HG02973 (cell line): ENCODE measurements around the gene KLHL15.
"Not testable (repeated sequence)": the region's sequence is repeated elsewhere in the genome, so short reads cannot be mapped to it uniquely, and the experiment has no call there.

Source experiments
- ATAC-seq: cut with Tn5 transposase; IDR thresholded peaks from one replicate; pipeline ENCODE4 v1.9.1; 2021; ENCODE audit warnings: moderate library complexity; ENCODE audit not compliant: unreplicated experiment

KLHL15 gene, protein sequence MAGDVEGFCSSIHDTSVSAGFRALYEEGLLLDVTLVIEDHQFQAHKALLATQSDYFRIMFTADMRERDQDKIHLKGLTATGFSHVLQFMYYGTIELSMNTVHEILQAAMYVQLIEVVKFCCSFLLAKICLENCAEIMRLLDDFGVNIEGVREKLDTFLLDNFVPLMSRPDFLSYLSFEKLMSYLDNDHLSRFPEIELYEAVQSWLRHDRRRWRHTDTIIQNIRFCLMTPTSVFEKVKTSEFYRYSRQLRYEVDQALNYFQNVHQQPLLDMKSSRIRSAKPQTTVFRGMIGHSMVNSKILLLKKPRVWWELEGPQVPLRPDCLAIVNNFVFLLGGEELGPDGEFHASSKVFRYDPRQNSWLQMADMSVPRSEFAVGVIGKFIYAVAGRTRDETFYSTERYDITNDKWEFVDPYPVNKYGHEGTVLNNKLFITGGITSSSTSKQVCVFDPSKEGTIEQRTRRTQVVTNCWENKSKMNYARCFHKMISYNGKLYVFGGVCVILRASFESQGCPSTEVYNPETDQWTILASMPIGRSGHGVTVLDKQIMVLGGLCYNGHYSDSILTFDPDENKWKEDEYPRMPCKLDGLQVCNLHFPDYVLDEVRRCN

GRCh38 chrX:24027086-24027485 lies at the start of gene KLHL15:
Gene KLHL15 (minus strand): TSS chrX:24027186. CDS start chrX:24006693, 20,493 bp downstream.
- ATAC-seq: no peak

DNA sequence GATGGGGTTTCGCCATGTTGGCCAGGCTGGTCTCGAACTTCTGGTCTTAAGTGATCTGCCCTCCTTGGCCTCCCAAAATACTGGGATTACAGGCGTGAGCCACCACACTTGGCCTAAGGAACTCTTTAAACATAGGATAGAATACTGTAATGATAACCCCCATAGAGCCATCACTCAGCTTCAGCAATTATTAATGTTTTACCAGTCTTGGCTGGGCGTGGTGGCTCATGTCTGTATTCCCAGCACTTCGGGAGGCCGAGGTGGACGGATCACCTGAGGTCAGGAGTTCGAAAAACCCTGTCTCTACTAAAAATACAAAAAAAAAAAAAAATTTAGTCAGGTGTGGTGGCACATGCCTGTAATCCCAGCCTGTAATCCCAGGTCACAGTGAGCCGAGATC lies 42.9 kb upstream of the KLHL15 start:
- ATAC-seq: no peak

- ATAC-seq: no peak
Observed at GRCh38 chrX:24063488-24063887, 36.5 kb upstream of the KLHL15 start.

DNA sequence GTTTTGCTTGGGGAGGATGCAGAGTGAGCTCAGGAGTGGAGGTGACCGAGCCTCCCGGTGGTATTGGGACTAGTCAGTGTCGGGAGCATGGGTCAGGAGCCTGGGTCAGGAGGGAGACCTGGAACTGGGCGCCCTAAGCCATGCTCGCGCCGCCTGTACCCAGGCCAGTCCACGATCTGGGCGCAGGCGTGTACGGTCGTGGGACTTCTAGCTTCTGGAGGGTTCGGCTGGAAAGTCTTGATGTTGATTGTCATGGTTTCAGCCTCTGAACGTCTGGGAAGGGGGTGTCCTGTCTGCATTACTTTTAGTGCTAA lies 28.0 kb upstream of the KLHL15 start:
- peak; percentile 10 for ATAC-seq

- peak; percentile 93 for ATAC-seq
Observed at GRCh38 chrX:24054182-24055042, 27.4 kb upstream of the KLHL15 start, which contains the start of gene EIF2S3. Gene EIF2S3 (plus strand): TSS chrX:24054956. CDS start chrX:24054969, 13 bp downstream.

GRCh38 chrX:24050522-24051318 lies 23.7 kb upstream of the KLHL15 start:
- ATAC-seq: not testable (repeated sequence)

GRCh38 chrX:24049643-24050042 lies 22.7 kb upstream of the KLHL15 start:
- not testable (repeated sequence) for ATAC-seq

- not testable (repeated sequence) for ATAC-seq
Observed at GRCh38 chrX:24046060-24046459, 19.1 kb upstream of the KLHL15 start.

DNA sequence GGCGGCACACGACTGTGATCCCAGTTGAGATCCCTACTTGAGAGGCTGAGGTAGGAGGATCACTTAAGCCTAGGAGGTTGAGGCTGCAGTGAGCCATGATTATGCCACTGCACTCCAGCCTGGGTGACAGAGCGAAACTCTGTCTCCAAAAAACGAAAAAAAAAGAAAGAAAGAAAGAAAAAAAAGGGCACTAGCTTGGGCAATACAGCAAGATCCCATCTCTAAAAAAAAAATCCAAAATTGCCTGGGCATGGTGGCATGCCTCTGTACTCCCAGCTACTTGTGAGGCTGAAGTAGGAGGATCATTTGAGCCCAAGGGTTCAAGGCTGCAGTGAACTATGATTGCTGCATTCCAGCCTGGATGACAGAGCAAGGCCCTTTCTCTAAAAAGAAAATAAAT lies 10.7 kb upstream of the KLHL15 start:
- no peak for ATAC-seq

DNA sequence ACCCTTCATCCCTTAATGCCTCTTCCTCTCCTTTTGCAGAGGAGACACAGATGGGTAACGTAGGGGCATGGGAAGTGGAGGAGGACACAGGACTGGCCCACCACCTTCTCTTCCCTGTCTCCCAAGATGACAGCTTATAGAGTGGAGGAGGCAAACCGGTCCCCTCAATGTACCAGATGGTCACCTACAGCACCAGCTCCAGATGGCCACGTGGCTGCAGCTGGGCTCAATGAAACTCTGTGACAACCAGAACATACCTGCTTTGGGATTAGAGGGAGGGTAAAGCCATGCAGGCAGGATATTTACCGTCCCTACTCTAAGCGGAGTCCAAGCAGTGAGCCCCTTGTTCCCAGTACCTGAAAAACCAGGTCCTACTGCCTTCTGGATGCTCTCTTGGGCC lies 7.5 kb upstream of the KLHL15 start:
- no peak for ATAC-seq

DNA sequence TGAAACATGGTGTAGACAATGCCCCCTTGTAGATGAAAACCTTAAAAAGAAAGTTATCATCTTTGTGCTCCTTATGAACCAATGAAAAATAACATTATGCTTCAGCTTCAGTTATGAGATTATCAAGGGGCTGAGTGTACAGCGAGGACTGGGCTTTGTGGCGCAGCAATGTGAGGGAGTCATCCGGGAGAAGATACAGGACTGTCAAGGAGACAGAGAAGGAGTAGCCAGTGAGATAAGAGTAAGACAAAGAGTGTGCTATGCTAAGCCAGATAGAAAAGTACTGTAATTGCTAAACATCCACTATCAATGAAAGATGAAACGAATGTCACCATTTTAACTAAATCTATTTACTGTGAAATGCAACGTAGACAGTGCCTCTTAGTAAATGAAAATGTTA lies 3.6 kb upstream of the KLHL15 start:
- ATAC-seq: no peak

DNA sequence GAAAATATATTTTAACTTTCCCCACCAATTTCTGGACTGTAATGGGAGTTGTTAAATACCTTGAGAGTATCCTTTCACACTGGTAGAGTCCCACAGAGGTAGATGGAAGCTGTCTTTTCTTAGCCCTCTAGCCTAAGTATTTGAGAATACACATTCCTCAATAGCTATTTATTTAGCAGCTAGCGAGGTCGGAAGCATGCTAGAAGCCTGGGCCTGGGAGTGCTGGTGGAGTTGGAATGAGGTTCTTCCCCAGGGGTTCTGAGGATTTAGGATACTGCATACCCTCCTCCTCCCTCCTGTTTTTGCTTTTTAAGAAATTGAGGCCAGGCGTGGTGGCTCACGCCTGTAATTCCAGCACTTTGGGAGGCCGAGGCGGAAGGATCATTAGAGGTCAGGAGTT lies 999 bp upstream of the KLHL15 start:
- no peak for ATAC-seq

- no peak for ATAC-seq
Observed at GRCh38 chrX:24026432-24026831, 554 bp downstream of the KLHL15 start.

DNA sequence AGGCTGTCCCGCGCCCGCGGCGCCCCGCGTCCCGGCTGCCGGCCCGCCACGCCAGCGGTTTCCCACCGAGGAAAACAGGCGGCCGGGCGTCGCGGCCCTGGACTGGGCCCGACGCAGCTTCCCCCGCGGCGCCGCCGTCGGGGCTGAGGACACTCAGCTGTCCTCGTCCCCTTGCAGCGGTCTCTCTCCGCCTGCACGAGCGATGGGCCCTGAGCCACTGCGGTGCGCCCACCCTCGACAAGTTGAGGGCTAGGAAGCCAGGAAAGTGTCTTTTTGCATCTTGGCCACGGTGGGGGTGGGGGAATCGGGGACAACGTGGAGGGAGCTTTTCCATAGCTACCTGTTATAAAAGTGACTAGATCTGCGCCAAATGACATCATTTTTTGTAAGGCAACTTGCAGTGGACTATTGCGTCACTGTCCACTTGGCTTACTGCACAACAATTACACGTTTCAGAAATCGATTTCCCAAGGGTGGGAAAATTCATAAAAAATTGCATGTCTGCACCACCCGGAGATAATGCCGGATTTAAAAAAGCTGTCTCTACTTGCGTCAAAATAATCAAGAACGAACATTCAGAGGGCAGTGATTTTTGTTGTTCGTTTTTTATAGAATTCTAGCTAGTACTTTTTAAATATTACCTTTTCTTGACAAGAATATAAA lies 1.1 kb downstream of the KLHL15 start:
- ATAC-seq: peak; percentile 22

DNA sequence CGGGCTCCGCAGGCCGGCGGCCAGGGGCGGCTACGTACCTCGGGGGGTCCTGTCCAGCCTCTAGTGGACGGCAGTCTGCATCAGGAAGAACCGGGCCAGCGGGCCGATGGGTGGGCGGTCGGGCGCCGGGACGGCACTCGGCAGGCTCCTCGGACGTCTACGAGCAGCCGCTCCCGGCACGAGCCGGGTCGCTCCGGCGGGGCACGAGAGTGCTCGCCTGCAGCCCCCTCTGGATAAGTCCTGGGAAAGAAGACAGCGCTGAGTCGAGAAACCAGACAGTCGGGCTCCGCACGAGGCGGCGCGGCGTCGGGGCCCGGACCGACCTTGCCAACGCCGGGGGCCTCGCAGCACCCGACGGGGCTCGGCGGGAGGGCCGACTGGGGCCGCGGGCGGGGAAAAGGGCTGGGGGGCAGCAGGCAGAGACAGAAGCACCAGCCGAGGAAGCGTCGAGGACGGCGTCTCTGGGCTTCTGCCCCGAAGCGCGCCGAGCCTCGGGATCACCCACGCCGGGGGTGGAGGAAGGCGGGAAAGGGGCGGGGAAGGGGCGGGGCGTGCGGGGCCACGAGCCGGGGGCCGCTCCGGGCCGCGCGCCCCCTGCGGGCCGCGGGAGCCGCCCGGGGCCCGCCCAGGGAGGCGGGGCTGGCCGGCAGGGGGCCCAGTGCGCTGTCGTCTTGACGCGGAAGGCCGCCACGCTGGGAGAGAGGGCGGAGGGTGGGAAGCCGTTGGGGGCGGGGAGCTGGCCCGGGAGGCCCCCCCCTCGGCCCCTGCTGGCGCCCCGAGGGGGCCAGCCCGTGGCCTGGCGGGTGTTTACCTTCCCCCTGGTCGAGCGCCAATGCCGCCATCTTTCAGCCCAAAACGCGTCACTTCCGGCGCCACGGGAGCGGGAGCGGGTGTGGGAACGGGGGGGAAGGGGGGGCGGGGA lies 1.9 kb downstream of the KLHL15 start:
- ATAC-seq: peak; percentile 89

- no peak for ATAC-seq
Observed at GRCh38 chrX:24023972-24024669, 2.9 kb downstream of the KLHL15 start.

- no peak for ATAC-seq
Observed at GRCh38 chrX:24023544-24023943, 3.4 kb downstream of the KLHL15 start.

DNA sequence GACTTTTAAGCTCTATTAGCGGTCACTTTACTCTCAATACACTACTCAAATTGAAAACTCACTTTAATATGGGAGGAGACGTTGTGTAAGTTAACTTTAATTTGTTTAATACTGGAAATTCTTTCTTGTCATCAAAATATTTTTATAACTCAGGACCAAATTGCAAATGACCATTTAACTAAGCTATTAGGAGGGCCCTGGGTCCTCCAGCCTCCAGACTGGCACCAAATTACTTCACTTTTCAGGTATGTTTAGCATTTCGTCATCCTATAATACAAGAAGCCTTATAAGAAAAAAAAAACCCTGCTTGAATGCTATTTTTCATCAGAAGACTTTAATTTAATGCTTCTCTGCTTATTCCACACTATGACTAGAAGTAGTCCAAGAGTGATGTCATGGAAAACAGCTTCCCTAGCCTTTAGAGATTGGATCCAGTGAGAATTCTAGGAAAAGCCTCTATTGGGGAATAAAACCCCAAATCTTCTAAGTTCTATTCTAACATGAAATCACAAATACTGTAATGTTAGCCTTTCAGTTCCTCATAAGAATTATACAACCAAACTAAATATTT lies 6.6 kb downstream of the KLHL15 start:
- no peak for ATAC-seq
